B cell (primary cell): Measurements from ENCODE around the gene RNF183. TPM values are rescaled to one million over a fixed set of nuclear protein-coding genes. Genes with fewer than 3 reads are reported as not detected.

Experiments
- ATAC-seq: fragments of 200-7000 bp; cut with Tn5 transposase; one replicate; pipeline ENCODE4 v1.10.0; 2021; ENCODE audit warnings: low read depth, mild to moderate bottlenecking, moderate number of reproducible peaks, moderate library complexity
- CTCF ChIA-PET: fragments of 350-600 bp; sonication (Branson Sonifier 250); formaldehyde crosslinking; loops from one replicate; lab custom pipeline; 2021; ENCODE audit warnings: antibody characterized with exemption, inconsistent platforms; lab: Charles Lee
- POLR2A ChIA-PET: fragments of 350-600 bp; sonication (Branson Sonifier 250); formaldehyde crosslinking; loops from one replicate; lab custom pipeline; 2021; ENCODE audit warnings: antibody characterized with exemption; lab: Charles Lee
- DNase-seq: peaks from one replicate; pipeline ENCODE4 v3.0.0; 2013
- H2AFZ ChIP-seq: 2 replicates; pipeline ENCODE4 v1.6.1; 2012; ENCODE audit warnings: mild to moderate bottlenecking, low read depth, low read length; ENCODE audit not compliant: insufficient read depth, poor library complexity, severe bottlenecking
- H3K27ac ChIP-seq, 2 donors: 1 replicate in 1 of 2; 2 replicates in 1 of 2; pipeline ENCODE4 v1.5.1; 2012 to 2013; ENCODE audit warnings: low read length in 2 of 2, mild to moderate bottlenecking in 2 of 2, moderate library complexity in 1 of 2
- H3K27me3 ChIP-seq, 4 experiments: fragments of 200-600 bp in 1 of 4; sonication (generic) in 1 of 4; replicated peaks in 1 of 4; 1 replicate in 2 of 4; 2 replicates in 2 of 4; pipeline versions ENCODE4 v1.6.1 to v1.7.0; 2013 to 2016; ENCODE audit warnings: low read length in 3 of 4, mild to moderate bottlenecking in 2 of 4, mixed read lengths in 1 of 4, moderate library complexity in 1 of 4; ENCODE audit not compliant: insufficient read depth in 4 of 4, control insufficient read depth in 3 of 4; ENCODE audit errors: control extremely low read depth in 1 of 4
- H3K36me3 ChIP-seq, 2 experiments: replicated peaks in 1 of 2; 1 replicate in 1 of 2; 2 replicates in 1 of 2; pipeline versions ENCODE4 v1.6.1 to v1.7.1; 2013; ENCODE audit warnings: low read length in 1 of 2; ENCODE audit not compliant: insufficient read depth in 2 of 2, control insufficient read depth in 1 of 2; ENCODE audit errors: control extremely low read depth in 1 of 2, extremely low read depth in 1 of 2
- H3K4me1 ChIP-seq, 2 donors: fragments of 200-600 bp in 1 of 2; sonication (generic) in 1 of 2; 1 replicate in 1 of 2; 2 replicates in 1 of 2; pipeline versions ENCODE4 v1.5.1 to v1.6.1; 2013 to 2017; ENCODE audit warnings: low read length in 2 of 2; ENCODE audit not compliant: control insufficient read depth in 2 of 2, insufficient read depth in 2 of 2
- H3K4me2 ChIP-seq: replicated peaks from 2 replicates; pipeline ENCODE3; 2012; ENCODE audit warnings: mild to moderate bottlenecking, low read depth, low read length; ENCODE audit not compliant: poor library complexity, severe bottlenecking
- H3K4me3 ChIP-seq, 5 experiments: fragments of 200-600 bp in 1 of 5; sonication (generic) in 1 of 5; 1 replicate in 3 of 5; 2 replicates in 2 of 5; pipeline versions ENCODE4 v1.5.1 to v1.7.0; 2011 to 2016; ENCODE audit warnings: low read length in 4 of 5, mild to moderate bottlenecking in 4 of 5, low read depth in 2 of 5, control low read depth in 1 of 5, moderate library complexity in 1 of 5; ENCODE audit not compliant: insufficient read depth in 1 of 5; ENCODE audit errors: control extremely low read depth in 1 of 5, extremely low read depth in 1 of 5
- H3K79me2 ChIP-seq: fragments of 200-600 bp; sonication (generic); one replicate; pipeline ENCODE4 v1.6.0; 2016; ENCODE audit warnings: low read length; ENCODE audit not compliant: control insufficient read depth, insufficient read depth
- H3K9ac ChIP-seq: fragments of 200-600 bp; sonication (generic); 2 replicates; pipeline ENCODE4 v1.6.1; 2017; ENCODE audit warnings: mild to moderate bottlenecking, low read length, moderate library complexity
- H3K9me3 ChIP-seq, 3 donors: one replicate each; pipeline versions ENCODE4 v1.6.1 to v1.7.1; 2013; ENCODE audit warnings: low read length in 2 of 3; ENCODE audit not compliant: control insufficient read depth in 2 of 3, insufficient read depth in 1 of 3; ENCODE audit errors: control extremely low read depth in 1 of 3
- H4K20me1 ChIP-seq: 2 replicates; pipeline ENCODE4 v1.6.0; 2012; ENCODE audit warnings: mild to moderate bottlenecking, low read length; ENCODE audit not compliant: insufficient read depth, control insufficient read depth, poor library complexity, severe bottlenecking
- H3K27ac Mint-ChIP-seq: one replicate; pipeline ENCODE4 v1.8.0; 2021; ENCODE audit warnings: mixed read lengths
- H3K27me3 Mint-ChIP-seq: one replicate; pipeline ENCODE4 v1.8.0; 2021; ENCODE audit warnings: mixed read lengths
- H3K4me1 Mint-ChIP-seq: one replicate; pipeline ENCODE4 v1.8.0; 2021; ENCODE audit warnings: mixed read lengths
- H3K4me3 Mint-ChIP-seq: one replicate; pipeline ENCODE4 v1.8.0; 2021; ENCODE audit warnings: mixed read lengths
- H3K9me3 Mint-ChIP-seq: one replicate; pipeline ENCODE4 v1.8.0; 2022; ENCODE audit warnings: mixed read lengths; ENCODE audit not compliant: insufficient read depth
- EZH2 ChIP-seq: IDR thresholded peaks from 2 replicates; pipeline ENCODE4 v1.6.1; 2012; ENCODE audit warnings: borderline replicate concordance, low read depth, mild to moderate bottlenecking, moderate library complexity, low read length; ENCODE audit not compliant: insufficient read depth, poor library complexity, severe bottlenecking
- WGBS: methylation state at CpG from one replicate; pipeline ENCODE4 v1.1.5; 2013; ENCODE audit warnings: missing lambda C conversion rate; ENCODE audit not compliant: insufficient coverage; 5-methylcytosine and 5-hydroxymethylcytosine counted together
- intact Hi-C: fragments of 100-400 bp; cut with micrococcal nuclease; formaldehyde crosslinking; loops from one replicate; pipeline ENCODE4 v1.10.0; 2022
- polyA minus RNA-seq: library from RNA; depleted of rRNA, polyadenylated mRNA; stranded (reverse); fragments of >200 nt; gene quantifications from 2 replicates; pipeline ENCODE4 v1.2.3, GENCODE V29; 2012
- polyA plus RNA-seq: library from polyadenylated mRNA; depleted of rRNA; stranded (reverse); fragments of >200 nt; gene quantifications from 2 replicates; pipeline ENCODE4 v1.2.3, GENCODE V29; 2012
- total RNA-seq, 2 donors: library from RNA; stranded (reverse); fragments of 120-200 nt in 1 of 2; gene quantifications; 1 replicate in 1 of 2; 2 replicates in 1 of 2; pipeline versions ENCODE4 v1.2.3 to v1.2.4, GENCODE V29; 2013 to 2022
- TF ChIP-seq, protein P1 (sequence below): fragments of 200-600 bp; IDR thresholded peaks from one replicate; pipeline ENCODE4 v1.8.0; 2022; ENCODE audit warnings: antibody characterized with exemption, mild to moderate bottlenecking

RNF183 gene, protein sequence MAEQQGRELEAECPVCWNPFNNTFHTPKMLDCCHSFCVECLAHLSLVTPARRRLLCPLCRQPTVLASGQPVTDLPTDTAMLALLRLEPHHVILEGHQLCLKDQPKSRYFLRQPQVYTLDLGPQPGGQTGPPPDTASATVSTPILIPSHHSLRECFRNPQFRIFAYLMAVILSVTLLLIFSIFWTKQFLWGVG
- total RNA-seq (0.39 TPM in 1 of 2 replicates, not detected in the other), polyA plus RNA-seq (0.04 and 0.58 TPM in 2 replicates), polyA minus RNA-seq (not detected in 2 replicates)
- not detected for total RNA-seq (2013)

DNA sequence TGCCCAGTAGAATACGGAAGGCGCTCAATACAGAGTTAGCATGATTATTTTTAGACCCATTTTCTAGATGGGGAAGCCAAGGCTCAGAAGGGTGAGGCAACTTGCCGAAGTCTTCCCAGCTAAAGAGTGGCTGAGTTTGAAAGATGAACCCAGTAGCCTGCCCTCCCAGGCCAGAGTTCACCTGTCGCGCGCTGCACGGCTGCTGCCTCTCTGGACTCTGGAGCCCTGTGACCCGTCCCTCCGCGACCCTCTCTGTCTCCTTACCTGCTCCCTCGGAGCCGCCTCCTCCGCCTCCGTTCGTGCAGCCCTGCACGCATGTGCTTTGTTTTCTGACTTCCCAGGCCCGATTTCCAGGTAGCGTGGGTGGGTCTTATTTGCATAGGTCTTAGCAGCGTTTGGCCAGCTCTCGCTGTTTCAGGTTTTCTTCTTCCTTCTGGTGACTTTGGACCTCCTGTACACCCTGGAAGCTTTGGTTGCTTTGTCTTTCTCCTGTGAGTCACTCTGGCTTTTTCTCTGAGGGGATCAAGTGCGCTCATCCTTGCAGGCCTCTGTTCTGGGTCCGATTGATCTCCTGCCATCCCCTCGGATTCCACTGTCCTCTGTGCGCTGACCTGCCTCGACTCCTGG, at the start of gene RNF183:
RNF183 (minus strand) TSS at position 585 of the 627 bp plus-strand sequence. CDS start 5,192 bp downstream, outside the sequence.
- H3K4me3 Mint-ChIP-seq: no peak within 1 kb of the TSS
- H3K4me1 Mint-ChIP-seq: no peaks in the 10 kb centered on the region
- 91% methylated on average over 25 of the region's 25 CpGs for WGBS
- H3K27ac ChIP-seq: no peak within 1 kb of the TSS
- no peaks in the 10 kb centered on the region for H3K4me1 ChIP-seq
- CTCF ChIA-PET: no interaction called here
- H3K27me3 ChIP-seq: peaks cover 0 to 5% (median 0%) of the 10 kb centered on the region in 4 experiments
- TF ChIP-seq, protein P1, sequence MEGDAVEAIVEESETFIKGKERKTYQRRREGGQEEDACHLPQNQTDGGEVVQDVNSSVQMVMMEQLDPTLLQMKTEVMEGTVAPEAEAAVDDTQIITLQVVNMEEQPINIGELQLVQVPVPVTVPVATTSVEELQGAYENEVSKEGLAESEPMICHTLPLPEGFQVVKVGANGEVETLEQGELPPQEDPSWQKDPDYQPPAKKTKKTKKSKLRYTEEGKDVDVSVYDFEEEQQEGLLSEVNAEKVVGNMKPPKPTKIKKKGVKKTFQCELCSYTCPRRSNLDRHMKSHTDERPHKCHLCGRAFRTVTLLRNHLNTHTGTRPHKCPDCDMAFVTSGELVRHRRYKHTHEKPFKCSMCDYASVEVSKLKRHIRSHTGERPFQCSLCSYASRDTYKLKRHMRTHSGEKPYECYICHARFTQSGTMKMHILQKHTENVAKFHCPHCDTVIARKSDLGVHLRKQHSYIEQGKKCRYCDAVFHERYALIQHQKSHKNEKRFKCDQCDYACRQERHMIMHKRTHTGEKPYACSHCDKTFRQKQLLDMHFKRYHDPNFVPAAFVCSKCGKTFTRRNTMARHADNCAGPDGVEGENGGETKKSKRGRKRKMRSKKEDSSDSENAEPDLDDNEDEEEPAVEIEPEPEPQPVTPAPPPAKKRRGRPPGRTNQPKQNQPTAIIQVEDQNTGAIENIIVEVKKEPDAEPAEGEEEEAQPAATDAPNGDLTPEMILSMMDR: no peak
- no peak for TF ChIP-seq EZH2
- H3K36me3 ChIP-seq: no peaks in the 10 kb centered on the region
- H3K4me2 ChIP-seq: no peak within 1 kb of the TSS
- no peak within 1 kb of the TSS for H3K27ac Mint-ChIP-seq
- no peak within 1 kb of the TSS for H3K9ac ChIP-seq
- intact Hi-C loops: no loop called here
- no peaks in the 10 kb centered on the region for H3K9me3 Mint-ChIP-seq
- no peaks in the 10 kb centered on the region for H3K79me2 ChIP-seq
- H3K9me3 ChIP-seq: no peaks in the 10 kb centered on the region
- ATAC-seq (no peak), DNase-seq (no peak)
- H4K20me1 ChIP-seq: no peaks in the 10 kb centered on the region
- H2AFZ ChIP-seq: no peak within 1 kb of the TSS
- POLR2A ChIA-PET: no interaction called here
- H3K4me3 ChIP-seq: no peak within 1 kb of the TSS
- H3K27me3 Mint-ChIP-seq: peaks cover 31% of the 10 kb centered on the region

DNA sequence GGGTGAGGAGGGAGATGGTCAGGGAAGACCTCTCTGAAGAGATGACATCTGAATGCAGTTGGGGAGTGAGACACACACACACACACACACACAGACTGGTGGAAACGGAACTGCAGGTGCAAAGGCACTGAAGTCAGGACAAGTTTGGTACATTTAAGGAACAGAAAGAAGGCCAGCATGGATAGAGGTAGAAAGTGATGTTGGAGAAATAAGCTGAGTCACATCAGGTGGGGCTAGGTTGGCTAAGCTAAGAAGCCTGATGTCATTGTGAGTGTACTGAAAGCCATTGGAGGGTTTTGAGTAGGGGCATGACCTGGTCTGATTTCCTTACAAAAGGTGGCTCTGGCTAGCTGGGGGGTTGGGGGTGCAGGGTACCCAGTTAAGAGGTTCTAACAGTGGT, 49.2 kb upstream of the RNF183 start:
- intact Hi-C loops: no loop called here
- Histone ChIP-seq H3K9ac (no peak overlapping the region), H2AFZ (no peak overlapping the region), H3K4me3 (no peak overlapping the region), H3K36me3 (no peaks in the 10 kb centered on the region), H3K4me1 (peaks cover 19 to 22% of the 10 kb centered on the region in 2 donors), H4K20me1 (no peaks in the 10 kb centered on the region), H3K27ac (no peak overlapping the region), H3K79me2 (no peaks in the 10 kb centered on the region), H3K9me3 (no peaks in the 10 kb centered on the region), H3K27me3 (peaks cover 0 to 17% (median 1%) of the 10 kb centered on the region in 4 experiments), H3K4me2 (no peak overlapping the region)
- WGBS: no CpG with 5 or more reads among the region's 1 CpG
- Mint-ChIP-seq H3K4me3 (no peak overlapping the region), H3K4me1 (peaks cover 25% of the 10 kb centered on the region), H3K27me3 (peaks cover 18% of the 10 kb centered on the region), H3K27ac (no peak overlapping the region), H3K9me3 (no peaks in the 10 kb centered on the region)
- no peak for TF ChIP-seq EZH2
- TF ChIP-seq, protein P1: no peak
- ATAC-seq: no peak
- POLR2A ChIA-PET: interaction anchor here (0.6 kb wide), 2 partner anchors 49 to 80 kb away, joined by 3 read pairs; no protein-coding TSS in a partner anchor
- CTCF ChIA-PET: no interaction called here
- DNase-seq: no peak
